Ramos (cell line): ENCODE results near the gene PLB1.
"Not testable (repeated sequence)": the region's sequence is repeated elsewhere in the genome, so short reads cannot be mapped to it uniquely, and the experiment has no call there.

ENCODE experiments used
- in situ Hi-C: fragments of 300-500 bp; cut with MboI; formaldehyde crosslinking; loops from one replicate; pipeline ENCODE4 v1.14.3; 2022; ENCODE audit warnings: low sequenced_read_pairs; ENCODE audit not compliant: unreplicated experiment

The PLB1 gene

DNA sequence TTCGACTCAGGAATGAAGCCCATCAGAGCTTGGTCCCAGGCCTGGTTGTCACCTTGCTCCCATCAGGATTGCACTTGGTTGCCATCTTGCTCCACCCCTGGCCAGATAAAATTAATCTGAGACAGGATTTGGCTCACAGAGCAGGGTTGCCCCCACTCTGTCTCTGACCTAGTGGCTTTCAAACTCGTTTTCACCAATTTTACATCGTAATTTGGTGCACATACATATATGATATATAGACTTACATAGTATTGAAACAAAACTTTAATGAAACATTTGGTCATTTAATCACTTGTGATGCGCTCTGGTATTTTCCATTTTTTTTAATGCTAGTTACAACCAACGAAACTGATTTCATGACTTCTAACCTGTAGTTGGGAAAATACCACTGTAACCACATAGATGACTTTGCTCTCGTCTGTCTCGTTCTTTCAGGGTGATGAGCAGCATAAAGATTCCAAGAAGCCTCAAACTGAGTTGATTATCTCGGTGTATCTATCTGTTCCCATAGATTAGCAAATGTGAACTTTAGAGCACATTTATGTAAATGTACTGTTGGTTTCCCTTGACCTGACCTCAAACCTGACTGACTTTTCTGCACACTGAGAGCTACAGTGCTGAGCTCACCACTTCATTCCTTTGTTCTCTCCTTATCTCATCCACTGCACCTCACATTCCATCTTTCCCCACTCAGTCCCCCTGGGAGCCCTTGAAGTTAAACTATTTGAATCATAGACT, 30.5 kb upstream of the PLB1 start:
- in situ Hi-C loops, result no loop called here

DNA sequence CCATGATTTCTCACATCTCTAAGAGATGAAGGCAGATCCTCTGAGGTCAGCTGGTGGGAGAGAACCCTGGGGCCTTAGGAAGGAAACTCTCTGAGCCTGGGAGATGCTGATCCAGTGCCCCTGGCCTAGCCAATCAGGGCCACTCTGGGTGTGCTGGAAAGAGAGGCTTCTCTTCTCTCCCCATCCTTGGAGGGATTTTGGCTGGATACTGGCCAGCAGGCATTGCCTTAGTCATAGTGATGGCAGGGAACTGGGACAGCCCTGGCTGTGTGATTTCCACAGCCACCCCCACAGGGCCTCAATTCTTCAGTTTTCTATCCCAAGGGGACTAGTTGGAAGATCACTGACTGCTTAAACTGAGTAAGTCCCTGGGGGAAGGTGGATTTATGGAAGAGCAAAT, 26.6 kb upstream of the PLB1 start:
- in situ Hi-C loops, result no loop called here

DNA sequence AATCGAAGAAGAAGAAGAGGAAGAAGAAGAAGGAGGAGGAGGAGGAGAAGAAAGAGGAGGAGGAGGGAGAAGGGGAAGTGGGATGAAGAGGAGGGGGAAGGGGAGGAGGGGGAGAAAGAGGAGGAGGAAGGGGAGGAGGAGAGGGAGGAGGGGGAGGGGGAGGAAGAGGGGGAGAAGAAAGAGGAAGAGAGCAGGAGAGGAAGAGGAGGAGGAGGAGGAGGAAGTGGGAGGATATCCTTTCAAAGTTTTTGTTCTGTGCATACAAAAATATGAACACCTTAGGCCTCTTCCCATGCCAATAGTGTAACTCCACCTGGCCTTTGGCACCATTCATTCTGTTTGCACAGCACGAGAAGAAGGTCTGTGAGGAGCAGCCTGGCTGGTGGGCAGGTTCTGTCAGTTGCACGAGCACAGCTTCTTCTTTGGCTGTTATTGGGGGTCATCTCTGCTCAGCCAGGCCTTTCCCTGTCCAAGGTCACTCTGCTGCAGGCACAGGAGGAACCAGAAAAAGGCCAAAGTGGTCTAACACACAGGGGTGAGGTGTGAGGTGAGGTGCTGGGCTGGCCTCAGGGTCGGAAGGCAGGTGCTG, 25.8 kb upstream of the PLB1 start:
- in situ Hi-C loops, result no loop called here

DNA sequence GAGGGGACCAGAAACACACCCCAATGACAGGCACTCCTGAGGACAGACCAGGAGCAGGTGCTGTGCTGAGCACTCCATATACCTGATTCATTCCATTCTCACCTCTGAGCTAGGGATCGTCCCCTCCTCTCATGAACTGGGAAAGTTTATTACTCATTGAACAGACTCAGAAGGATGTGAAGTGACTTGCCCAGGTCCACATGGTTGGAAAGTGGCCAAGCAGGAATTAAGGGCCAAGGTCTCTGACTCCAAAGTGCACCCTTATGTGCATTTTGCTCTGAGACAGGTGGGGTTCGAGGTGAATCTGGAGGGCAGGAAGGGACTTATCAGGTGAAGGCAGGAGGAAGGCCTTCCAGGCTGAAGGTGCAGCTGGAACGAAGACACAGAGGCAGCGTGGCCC, 25.1 kb upstream of the PLB1 start:
- in situ Hi-C loops, result no loop called here

DNA sequence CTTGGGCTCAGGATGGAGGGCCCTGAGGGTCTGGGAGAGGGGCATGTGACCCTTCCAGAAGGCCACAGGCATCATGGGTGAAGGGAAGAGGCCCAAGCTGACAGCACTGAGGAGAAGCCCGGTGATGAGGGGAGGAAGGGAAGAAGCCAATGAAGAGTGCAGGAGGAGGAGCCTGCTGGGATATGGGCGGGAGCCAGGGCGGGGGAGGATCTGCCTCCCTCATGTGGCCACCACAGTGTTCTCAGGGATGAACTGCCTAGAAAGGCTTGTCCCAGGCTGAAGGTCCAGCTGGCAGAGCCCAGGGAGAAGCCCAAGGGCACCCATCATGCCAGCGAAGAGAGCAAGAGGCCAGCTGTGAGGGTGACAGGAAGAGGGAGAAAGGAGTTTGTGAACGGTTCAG, 24.6 kb upstream of the PLB1 start:
- in situ Hi-C loops, result no loop called here

DNA sequence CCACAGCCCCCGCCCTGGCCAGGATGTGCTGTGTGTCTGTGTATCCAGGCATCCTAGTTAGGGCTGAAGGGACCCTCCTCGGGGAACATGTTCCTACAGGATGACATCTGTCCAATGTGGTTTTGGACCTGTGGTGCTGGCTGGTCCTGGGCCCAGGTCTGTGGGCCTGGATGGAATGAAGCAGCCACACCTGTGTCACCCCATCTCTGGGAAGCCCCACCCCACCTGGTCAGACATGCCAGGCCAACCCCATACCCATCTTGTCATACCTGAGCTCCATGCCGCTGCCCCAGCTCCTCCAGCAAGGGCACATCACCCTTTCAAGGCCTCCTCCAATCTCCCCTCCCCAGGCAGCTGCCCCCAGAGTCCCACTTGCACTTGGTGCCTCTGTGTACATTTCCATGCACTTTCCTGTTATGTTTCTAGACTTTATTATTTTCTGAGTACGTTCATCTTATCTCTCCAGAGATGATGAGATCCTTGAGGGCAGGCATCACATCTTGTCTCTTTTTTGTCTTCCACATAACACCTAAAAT, 24.1 kb upstream of the PLB1 start:
- in situ Hi-C loops, result no loop called here

DNA sequence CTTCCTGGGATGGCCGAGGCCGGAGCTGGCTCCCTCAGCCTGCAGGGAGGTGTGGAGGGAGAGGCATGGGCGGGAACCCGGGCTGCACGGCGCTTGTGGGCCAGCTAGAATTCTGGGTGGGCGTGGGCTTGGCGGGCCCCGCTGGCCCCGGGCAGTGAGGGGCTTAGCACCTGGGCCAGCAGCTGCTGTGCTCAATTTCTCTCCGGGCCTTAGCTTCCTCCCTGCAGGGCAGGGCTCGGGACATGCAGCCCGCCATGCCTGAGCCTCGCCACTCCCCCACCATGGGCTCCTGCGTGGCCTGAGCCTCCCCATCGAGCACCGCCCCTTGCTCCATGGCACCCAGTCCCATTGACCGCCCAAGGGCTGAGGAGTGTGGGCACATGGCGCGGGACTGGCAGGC, 23.2 kb upstream of the PLB1 start:
- in situ Hi-C loops, result not testable (repeated sequence)

DNA sequence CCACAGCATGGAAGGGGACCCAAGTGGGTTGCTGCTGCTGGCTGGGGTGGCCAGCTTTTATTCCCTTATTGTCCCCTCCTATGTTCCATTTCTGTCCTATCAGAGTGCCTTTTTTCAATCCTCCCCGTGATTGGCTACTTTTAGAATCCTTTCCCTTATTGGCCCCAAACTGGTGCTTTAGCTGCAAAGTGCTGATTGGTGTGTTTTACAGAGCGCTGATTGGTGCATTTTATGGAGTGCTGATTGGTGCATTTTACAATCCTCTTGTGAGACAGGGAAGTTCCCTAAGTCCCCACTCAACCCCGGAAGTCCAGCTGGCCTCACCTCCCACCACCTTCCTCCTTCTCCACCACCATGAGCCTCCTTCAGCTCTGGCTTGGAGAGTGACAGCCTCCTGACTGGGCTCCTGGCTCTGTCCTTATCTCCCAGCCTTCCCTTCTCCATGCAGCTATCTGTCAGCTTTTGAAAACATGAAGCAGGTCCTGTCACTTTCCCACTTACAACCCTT, 20.7 kb upstream of the PLB1 start:
- in situ Hi-C loops, result no loop called here

DNA sequence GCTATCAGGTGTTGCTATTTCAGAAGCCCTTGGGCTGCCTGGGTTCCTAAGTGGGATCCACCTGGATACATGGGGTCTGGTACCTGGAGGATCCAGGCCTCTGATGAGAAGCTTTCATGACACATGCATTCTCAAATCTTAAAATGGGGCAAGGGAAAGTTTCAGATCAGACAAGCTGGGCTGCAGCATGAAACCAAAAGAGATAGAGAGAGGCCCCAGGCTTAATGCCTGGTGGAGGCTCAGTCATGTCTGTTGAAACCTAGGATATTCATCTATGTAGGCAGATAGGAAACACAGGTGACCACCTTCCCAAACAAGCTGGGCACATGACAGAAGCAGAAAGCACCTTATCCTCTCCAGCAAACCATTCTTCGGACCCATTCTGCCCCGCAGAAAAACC, 18.8 kb upstream of the PLB1 start:
- in situ Hi-C loops, result no loop called here

DNA sequence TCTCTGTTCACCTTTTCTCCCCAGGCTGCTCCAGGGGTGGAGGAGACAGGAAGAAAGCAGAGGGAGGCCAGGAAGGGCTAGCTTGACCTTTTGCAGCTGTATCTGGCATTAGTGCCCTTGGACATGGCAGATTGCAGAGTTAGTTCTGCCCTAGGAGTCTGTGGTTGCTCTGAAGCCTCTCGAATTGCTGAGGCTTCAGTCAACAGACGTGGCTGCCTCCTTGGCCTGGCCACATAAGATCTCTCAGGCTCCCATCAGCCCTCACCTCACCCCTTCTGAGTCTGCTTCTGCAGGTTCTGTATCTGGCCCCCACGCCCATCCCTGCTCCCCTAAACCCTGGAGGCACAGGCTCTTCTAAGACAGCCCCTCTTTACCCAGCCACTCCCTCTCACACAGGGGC, 18.2 kb upstream of the PLB1 start:
- in situ Hi-C loops, result no loop called here

DNA sequence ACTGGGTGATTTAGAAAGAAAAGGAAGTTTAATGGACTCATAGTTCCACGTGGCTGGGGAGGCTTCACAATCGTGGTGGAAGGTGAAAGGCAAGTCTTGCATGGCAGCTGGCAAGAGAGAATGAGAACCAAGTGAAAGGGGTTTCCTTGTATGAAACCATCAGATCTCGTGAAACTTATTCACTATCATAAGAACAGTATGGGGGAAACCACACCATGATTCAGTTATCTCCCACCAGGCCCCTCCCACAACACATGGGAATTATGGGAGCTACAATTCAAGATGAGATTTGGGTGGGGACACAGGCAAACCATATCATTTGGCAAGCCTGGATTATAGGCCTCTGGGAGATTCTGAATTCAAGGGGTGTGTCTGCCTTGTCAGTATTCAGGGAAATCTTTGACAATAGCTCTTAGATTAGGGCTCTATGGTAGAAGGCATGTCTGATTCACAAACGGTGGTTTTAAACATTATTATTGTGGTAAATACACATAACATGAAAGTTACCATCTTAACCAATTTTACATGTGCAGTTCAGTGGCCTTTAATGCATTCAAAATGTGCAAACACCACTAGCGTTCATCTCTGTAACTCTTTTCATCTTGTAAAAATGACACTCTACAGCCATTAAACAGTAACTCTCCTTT, 15.3 kb upstream of the PLB1 start:
- in situ Hi-C loops, result no loop called here

DNA sequence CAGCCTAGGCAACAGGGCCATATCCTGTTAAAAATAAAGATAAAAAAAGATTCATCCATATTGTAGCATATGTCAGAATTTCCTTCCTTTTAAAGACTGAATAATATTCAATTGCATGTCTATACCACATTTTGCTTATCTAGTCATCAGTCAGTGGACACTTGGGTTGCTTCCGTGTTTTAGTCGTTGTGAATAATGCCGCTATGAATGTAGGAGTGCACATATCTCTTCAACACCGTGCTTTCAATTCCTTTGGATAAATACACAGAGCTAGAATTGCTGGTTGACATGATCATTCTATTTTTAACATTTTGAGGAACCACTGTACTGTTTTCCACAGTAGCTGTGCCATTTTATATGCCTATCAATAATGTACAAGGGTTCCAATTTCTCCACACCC, 14.0 kb upstream of the PLB1 start:
- in situ Hi-C loops, result no loop called here

DNA sequence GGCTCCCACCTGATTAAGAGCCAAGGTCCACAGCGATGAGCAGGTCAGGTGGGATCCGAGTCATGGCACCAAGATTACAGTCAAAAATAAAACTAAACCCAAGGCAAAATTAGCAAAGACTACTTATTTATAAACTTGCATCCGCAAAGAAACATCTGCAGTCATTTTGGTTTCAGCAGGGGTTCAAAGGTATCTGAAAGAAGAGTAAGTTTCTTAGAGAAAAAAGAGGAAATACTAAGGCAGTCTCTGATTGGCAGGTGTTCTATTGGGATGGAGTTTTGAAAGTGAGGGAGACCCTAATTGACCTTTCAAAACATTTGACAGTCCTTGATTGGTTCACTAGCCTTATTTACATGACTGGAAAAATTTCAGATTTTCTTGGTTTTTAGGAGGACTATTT, 11.0 kb upstream of the PLB1 start:
- in situ Hi-C loops, result no loop called here

DNA sequence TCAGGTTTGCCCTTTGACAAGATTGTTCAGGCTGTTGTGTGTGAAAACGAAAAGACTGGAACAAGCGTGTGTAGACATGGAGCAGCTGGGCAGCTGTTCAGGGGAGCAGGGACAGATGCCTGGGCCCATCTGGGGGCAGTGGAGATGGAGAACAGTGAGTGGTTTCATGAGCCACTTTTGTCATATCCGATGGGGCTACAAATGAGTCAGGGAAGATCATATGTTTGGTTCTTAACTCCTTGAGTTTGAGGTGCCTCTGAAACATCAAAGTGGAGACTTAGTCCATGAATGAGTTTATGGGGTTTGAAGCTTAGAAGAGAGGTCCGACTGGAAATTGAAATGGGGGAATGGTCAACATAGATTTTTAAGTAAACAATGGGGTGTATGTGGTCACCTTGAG, 9.3 kb upstream of the PLB1 start:
- in situ Hi-C loops, result no loop called here

DNA sequence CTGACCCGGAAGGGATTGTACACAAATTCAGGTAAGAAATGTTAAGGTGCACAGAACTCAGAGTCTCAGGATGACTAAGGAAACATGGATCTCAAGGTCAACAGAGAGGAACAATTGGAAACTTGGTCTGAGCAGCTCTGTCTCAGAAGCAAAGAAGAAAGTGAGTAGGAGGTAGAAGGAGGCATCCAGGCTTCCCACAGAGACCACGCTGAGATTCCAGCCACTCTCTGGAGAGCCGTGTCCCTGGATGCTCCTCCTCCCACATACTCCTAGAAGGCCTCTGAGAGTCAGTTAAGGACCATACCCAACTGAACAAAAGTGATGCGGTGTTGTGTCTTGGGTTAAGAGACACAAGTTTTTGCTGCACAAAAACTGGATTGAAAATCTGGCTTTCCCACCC, 8.6 kb upstream of the PLB1 start:
- in situ Hi-C loops, result no loop called here

DNA sequence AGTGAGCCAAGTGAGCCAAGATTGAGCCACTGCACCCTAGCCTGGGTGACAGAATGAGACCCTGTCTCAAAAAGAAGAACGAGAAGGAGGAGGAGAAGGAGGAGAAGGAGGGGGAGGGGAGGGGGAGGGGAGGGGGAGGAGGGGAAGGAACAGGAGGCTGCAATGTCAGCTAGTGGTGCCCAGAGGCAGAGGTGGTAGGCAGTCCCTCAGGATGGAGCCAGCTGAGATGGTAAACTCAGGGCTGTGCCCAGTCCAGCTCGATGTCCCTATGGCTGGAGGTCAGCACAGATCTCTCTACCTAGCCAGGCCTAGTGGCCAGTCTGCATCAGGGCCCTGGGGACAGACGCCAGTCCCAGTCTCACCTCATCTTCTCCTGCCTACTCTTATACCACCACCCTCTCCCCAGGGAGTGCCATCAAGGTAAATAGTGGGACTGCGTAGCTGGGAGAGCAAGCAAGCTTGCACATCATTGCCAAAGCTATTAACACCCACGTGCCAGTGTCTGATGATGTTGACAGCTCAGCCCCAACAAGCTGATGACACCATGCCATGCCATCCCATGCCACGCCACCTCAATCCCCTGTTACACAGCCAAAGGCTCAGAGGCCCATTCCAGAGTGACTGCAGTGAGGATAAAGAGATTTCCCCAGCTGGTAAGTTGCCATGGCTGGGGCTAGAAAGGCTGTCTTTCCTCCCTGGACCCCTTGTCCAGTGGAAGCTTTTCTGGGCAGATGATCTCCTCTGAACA, 7.6 kb upstream of the PLB1 start:
- in situ Hi-C loops, result no loop called here

DNA sequence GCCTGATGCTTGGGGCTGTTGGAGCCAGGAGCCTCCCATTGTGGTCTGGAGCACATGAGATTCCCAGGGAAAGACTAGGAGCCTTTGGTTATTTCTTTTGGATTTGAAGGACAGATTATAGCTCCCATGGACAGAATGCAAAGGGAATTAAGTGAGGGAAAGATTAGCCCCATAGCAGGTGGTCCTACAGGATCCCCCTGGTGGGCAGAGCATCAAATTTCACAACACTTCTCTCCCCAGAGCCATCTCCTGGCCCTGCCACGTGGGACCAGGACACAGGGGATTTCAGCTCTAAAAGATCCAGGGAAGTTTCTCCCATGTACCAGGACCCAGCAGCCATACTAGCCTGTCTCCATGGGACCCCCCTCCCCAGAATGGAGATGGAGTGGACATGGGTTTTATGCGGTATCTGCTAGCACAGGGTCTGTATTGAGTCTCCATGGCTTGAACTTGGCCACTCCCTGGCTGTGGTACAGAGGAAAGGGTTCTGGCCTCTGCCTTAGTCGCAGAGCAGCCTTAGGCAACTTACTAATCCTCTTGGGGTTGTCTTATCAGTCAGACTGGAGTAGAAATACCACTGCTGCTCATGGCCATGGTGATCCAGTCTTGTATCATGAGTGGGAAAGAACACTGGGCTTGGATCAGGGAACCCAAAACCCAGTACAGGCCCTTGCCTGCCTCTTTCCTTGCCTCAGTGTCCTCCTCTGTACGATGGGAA, 6.8 kb upstream of the PLB1 start:
- in situ Hi-C loops, result no loop called here

DNA sequence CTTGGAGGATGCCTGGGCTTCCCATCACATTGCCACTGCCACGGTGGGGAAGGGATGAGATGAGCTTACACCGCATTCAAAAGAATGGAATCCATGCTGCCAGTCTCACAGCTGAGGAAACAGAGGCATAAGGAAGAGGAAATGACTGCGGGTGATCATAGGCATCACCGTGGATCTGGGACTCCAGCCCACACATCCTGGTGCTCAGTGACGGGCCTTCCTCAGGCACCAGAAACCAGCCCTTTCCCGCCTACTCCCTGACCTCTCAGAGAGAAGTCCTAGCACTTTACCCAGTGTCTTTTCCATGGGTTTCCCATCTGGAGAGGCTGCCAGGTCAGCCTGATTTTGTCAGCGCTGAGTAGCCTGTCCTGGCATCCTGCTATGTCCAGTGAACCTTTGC, 5.3 kb upstream of the PLB1 start:
- in situ Hi-C loops, result no loop called here

DNA sequence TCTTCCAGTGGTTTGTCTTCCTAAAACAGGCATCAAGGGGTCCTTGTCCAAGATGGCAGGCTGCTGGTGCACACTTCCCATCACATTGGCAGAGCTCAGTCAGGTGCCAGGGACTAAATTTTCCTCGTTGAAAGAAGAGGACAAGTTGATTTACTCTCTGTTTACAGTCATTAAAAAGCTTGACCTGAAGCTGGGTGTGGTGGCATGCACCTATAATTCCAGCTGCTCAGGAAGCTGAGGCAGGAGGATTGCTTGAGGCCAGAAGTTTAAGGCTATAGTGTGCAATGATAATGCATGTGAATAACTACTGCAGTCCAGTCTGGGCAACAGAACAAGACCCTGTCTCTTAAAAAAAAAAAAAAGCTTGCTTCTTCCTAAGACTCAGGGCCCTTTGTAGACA, 3.6 kb upstream of the PLB1 start:
- in situ Hi-C loops, result no loop called here

DNA sequence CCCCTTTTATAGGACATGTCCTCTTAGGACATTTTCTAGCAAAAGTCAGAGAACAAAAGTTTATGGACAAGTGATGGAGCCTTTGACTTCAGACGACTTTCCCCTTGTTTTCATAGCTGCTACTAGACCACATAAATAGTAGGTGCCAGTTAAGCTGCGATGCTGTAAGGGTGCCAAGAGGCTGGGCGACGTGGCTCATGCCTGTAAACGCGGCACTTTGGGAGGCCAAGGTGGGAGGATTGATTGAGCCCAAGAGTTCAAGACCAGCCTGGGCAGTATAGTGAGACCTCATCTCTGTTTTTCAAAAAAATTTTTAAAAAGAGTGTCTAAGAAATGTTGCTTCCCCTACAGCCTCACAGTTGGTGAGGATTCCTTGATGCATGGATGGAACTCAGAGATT, 2.2 kb upstream of the PLB1 start:
- in situ Hi-C loops, result no loop called here
